Lung (tissue), 12 donors: ENCODE results near the gene EFNA3. TPM values are rescaled to one million over a fixed set of nuclear protein-coding genes. Genes with fewer than 3 reads are reported as not detected.
A peak's percentile ranks its signal among the peaks of the same experiment; 100 is the strongest.

Source experiments
- ATAC-seq: fragments of 200-7000 bp; cut with Tn5 transposase; one replicate; pipeline ENCODE4 v1.9.1; 2020; ENCODE audit warnings: moderate number of reproducible peaks; ENCODE audit not compliant: insufficient read depth, low FRiP score
- DNase-seq, 3 donors: peaks; one replicate each; pipeline ENCODE4 v3.0.0-alpha.2; 2013 to 2017
- H3K27ac ChIP-seq, 2 donors: one replicate each; pipeline ENCODE4 v1.5.1; 2013; ENCODE audit warnings: mild to moderate bottlenecking in 2 of 2, moderate library complexity in 2 of 2, control low read depth in 1 of 2, inconsistent platforms in 1 of 2, low read depth in 1 of 2, low read length in 1 of 2
- H3K27me3 ChIP-seq, 3 donors: one replicate each; pipeline ENCODE4 v1.5.1; 2013; ENCODE audit warnings: low read length in 2 of 3; ENCODE audit not compliant: control insufficient read depth in 3 of 3, insufficient read depth in 3 of 3
- H3K36me3 ChIP-seq, 4 donors: one replicate each; pipeline ENCODE4 v1.5.1; 2013; ENCODE audit warnings: low read length in 4 of 4, mild to moderate bottlenecking in 1 of 4, moderate library complexity in 1 of 4; ENCODE audit not compliant: control insufficient read depth in 4 of 4, insufficient read depth in 4 of 4
- H3K4me1 ChIP-seq, 5 donors: one replicate each; pipeline ENCODE4 v1.5.1; 2013; ENCODE audit warnings: low read length in 5 of 5, mild to moderate bottlenecking in 2 of 5, moderate library complexity in 1 of 5; ENCODE audit not compliant: control insufficient read depth in 5 of 5, insufficient read depth in 5 of 5
- H3K4me3 ChIP-seq: one replicate; pipeline ENCODE4 v1.5.1; 2013; ENCODE audit warnings: mild to moderate bottlenecking, control low read depth, moderate library complexity
- H3K9ac ChIP-seq, 2 donors: one replicate each; pipeline ENCODE4 v1.5.1; 2013; ENCODE audit warnings: low read length in 2 of 2, control low read depth in 1 of 2; ENCODE audit not compliant: insufficient read depth in 1 of 2
- H3K9me3 ChIP-seq, 4 donors: one replicate each; pipeline ENCODE4 v1.5.1; 2013; ENCODE audit warnings: low read length in 3 of 4, mild to moderate bottlenecking in 1 of 4, moderate library complexity in 1 of 4; ENCODE audit not compliant: control insufficient read depth in 4 of 4, insufficient read depth in 3 of 4
- CTCF ChIP-seq: IDR thresholded peaks from 2 replicates; pipeline ENCODE4 v1.5.1; 2012; ENCODE audit warnings: mild to moderate bottlenecking; ENCODE audit errors: control extremely low read depth, extremely low read depth
- WGBS, 2 donors: extraction: QIAGEN DNeasy Blood & Tissue Kit; methylation state at CpG; one replicate each; pipeline ENCODE4 v1.1.7; 2013; 5-methylcytosine and 5-hydroxymethylcytosine counted together
- polyA plus RNA-seq, 2 donors: library from polyadenylated mRNA; stranded (reverse); fragments of 200-250 nt; gene quantifications; one replicate each; pipeline ENCODE4 v1.2.1, GENCODE V29; 2013
- total RNA-seq, 2 donors: library from RNA; depleted of rRNA in 1 of 2; stranded (reverse); fragments of >200 nt in 1 of 2; gene quantifications; one replicate each; pipeline ENCODE4 v1.2.1, GENCODE V29; 2014 to 2021
- donor health status: control.
- donor health status: control.
- donor health status: Bipolar disorder and iron deficiency.
- donor health status: healthy.
- donor health status: DM: yes; HTN: yes; CAD: no.

EFNA3 gene
- total and polyA plus RNA-seq, 4 donors = 1.1 to 1.9 (median 1.6) TPM

- Histone ChIP-seq H3K9ac (no peak overlapping the region), H3K4me3 (no peak overlapping the region)
- WGBS, 2 donors = 90 to 91% methylated on average over 7 of the region's 7 CpGs
Observed at GRCh38 chr1:155053531-155054105, 25.0 kb upstream of the EFNA3 start.

GRCh38 chr1:155057104-155057503 lies 21.5 kb upstream of the EFNA3 start:
- WGBS, 2 donors = 95 to 97% methylated on average over 8 of the region's 8 CpGs
- H3K9ac ChIP-seq = no peak overlapping the region
- H3K36me3 ChIP-seq = peaks cover 0 to 55% (median 4%) of the 10 kb centered on the region in 4 donors
- peaks cover 0 to 16% (median 6%) of the 10 kb centered on the region in 5 donors for H3K4me1 ChIP-seq
- no peak overlapping the region for H3K4me3 ChIP-seq
- no peak for ATAC-seq
- no peak for DNase-seq
- H3K27me3 ChIP-seq = peaks cover 0 to 4% (median 0%) of the 10 kb centered on the region in 3 donors
- peaks cover 0 to 2% (median 0%) of the 10 kb centered on the region in 4 donors for H3K9me3 ChIP-seq
- no peak for TF ChIP-seq CTCF
- H3K27ac ChIP-seq = no peak overlapping the region

More at GRCh38 chr1:155053531-155054105, 25.0 kb upstream of the EFNA3 start:
- Histone ChIP-seq H3K4me1 (peaks cover 0 to 33% (median 12%) of the 10 kb centered on the region in 5 donors), H3K36me3 (peaks cover 0 to 40% (median 3%) of the 10 kb centered on the region in 4 donors), H3K27me3 (no peaks in the 10 kb centered on the region), H3K9me3 (peaks cover 0 to 2% (median 0%) of the 10 kb centered on the region in 4 donors), H3K27ac (peak overlapping the region in 1 of 2 donors; percentile 34)
- TF ChIP-seq CTCF = no peak
- ATAC-seq (no peak), DNase-seq (no peak)

GRCh38 chr1:155057788-155058211 lies 20.8 kb upstream of the EFNA3 start:
- ATAC-seq (no peak), DNase-seq (no peak)
- H3K27me3 ChIP-seq = peaks cover 0 to 4% (median 0%) of the 10 kb centered on the region in 3 donors
- H3K4me1 ChIP-seq = peaks cover 0 to 15% (median 5%) of the 10 kb centered on the region in 5 donors
- peaks cover 0 to 55% (median 4%) of the 10 kb centered on the region in 4 donors for H3K36me3 ChIP-seq
- no peak overlapping the region for H3K9ac ChIP-seq
- 94 to 99% methylated on average over 13 of the region's 13 CpGs for WGBS, 2 donors
- H3K27ac ChIP-seq = no peak overlapping the region
- no peak overlapping the region for H3K4me3 ChIP-seq
- TF ChIP-seq CTCF = no peak
- H3K9me3 ChIP-seq = peaks cover 0 to 2% (median 0%) of the 10 kb centered on the region in 4 donors
